Cardiac muscle cell (in vitro differentiated cells and primary cell): ENCODE measurements around the gene DRAM2. TPM values are rescaled to one million over a fixed set of nuclear protein-coding genes. Genes with fewer than 3 reads are reported as not detected.
A peak's percentile ranks its signal among the peaks of the same experiment; 100 is the strongest.
"Not testable (repeated sequence)": the region's sequence is repeated elsewhere in the genome, so short reads cannot be mapped to it uniquely, and the experiment has no call there.

Source experiments
- DNase-seq, 2 donors: peaks; one replicate each; pipeline versions ENCODE4 v3.0.0 to v3.0.0-alpha.2; 2010 to 2017; ENCODE audit warnings: low read depth in 1 of 2, low spot score in 1 of 2
- H3K27ac ChIP-seq: fragments of 200-600 bp; sonication (generic); 2 replicates; pipeline ENCODE4 v1.5.1; 2016
- H3K27me3 ChIP-seq: fragments of 200-600 bp; sonication (generic); 2 replicates; pipeline ENCODE4 v1.6.0; 2016; ENCODE audit warnings: control low read depth
- H3K36me3 ChIP-seq: fragments of 200-600 bp; sonication (generic); 2 replicates; pipeline ENCODE4 v1.5.1; 2016; ENCODE audit warnings: control low read depth
- H3K4me1 ChIP-seq: fragments of 200-600 bp; sonication (generic); 2 replicates; pipeline ENCODE4 v1.8.1; 2017; ENCODE audit warnings: low read depth, mild to moderate bottlenecking, mixed run types
- H3K4me3 ChIP-seq: fragments of 200-600 bp; sonication (generic); 2 replicates; pipeline ENCODE4 v1.5.1; 2016; ENCODE audit warnings: mild to moderate bottlenecking
- H3K9me3 ChIP-seq: fragments of 200-600 bp; sonication (generic); 2 replicates; pipeline ENCODE4 v1.5.1; 2017; ENCODE audit warnings: low read depth, mild to moderate bottlenecking, control low read depth
- CTCF ChIP-seq: IDR thresholded peaks from 2 replicates; pipeline ENCODE4 v1.5.1; 2012; ENCODE audit warnings: low read depth, mild to moderate bottlenecking, low read length
- polyA plus RNA-seq: library from polyadenylated mRNA; unstranded; fragments of >200 nt; fragmentation: Nextera tagmentation; extraction: Ambion mirVana; gene quantifications from 2 replicates; pipeline ENCODE4 v1.2.1, GENCODE V29; 2016
- total RNA-seq: library from RNA; depleted of rRNA; stranded (reverse); fragments of >200 nt; gene quantifications from 2 replicates; pipeline ENCODE4 v1.2.3, GENCODE V29; 2016

DRAM2 gene
- total and polyA plus RNA-seq, 2 experiments from 2014 or later: 64.7 to 69.2 TPM

- Histone ChIP-seq H3K27ac (no peak overlapping the region), H3K36me3 (no peaks in the 10 kb centered on the region), H3K9me3 (peaks cover 3% of the 10 kb centered on the region), H3K4me3 (no peak overlapping the region), H3K27me3 (no peaks in the 10 kb centered on the region), H3K4me1 (no peaks in the 10 kb centered on the region)
- DNase-seq: no peak
- no peak for TF ChIP-seq CTCF
These were observed 54.2 kb downstream of the DRAM2 start for GRCh38 chr1:111085676-111086075.

GRCh38 chr1:111084999-111085398 lies 54.9 kb downstream of the DRAM2 start:
- Histone ChIP-seq H3K4me3 (no peak overlapping the region), H3K4me1 (no peaks in the 10 kb centered on the region), H3K9me3 (peaks cover 3% of the 10 kb centered on the region), H3K36me3 (no peaks in the 10 kb centered on the region), H3K27me3 (no peaks in the 10 kb centered on the region), H3K27ac (no peak overlapping the region)
- no peak for DNase-seq
- no peak for TF ChIP-seq CTCF

GRCh38 chr1:111082421-111083203 lies 57.3 kb downstream of the DRAM2 start:
- peak in 1 of 2 donors; percentile 44 for DNase-seq
- no peaks in the 10 kb centered on the region for H3K27me3 ChIP-seq
- no peak for TF ChIP-seq CTCF
- H3K27ac ChIP-seq: no peak overlapping the region
- H3K4me3 ChIP-seq: no peak overlapping the region
- no peaks in the 10 kb centered on the region for H3K9me3 ChIP-seq
- H3K36me3 ChIP-seq: no peaks in the 10 kb centered on the region
- H3K4me1 ChIP-seq: no peaks in the 10 kb centered on the region

- not testable (repeated sequence) for H3K4me3 ChIP-seq, H3K27me3 ChIP-seq, H3K27ac ChIP-seq, H3K4me1 ChIP-seq, H3K9me3 ChIP-seq, H3K36me3 ChIP-seq, DNase-seq
These were observed 60.6 kb downstream of the DRAM2 start for GRCh38 chr1:111079329-111079728.

- not testable (repeated sequence) for H3K9me3 ChIP-seq, H3K4me1 ChIP-seq, H3K27ac ChIP-seq, H3K27me3 ChIP-seq, H3K4me3 ChIP-seq, H3K36me3 ChIP-seq, DNase-seq
These were observed 62.6 kb downstream of the DRAM2 start for GRCh38 chr1:111077312-111077711.

Other genes with a start within 250 kb of the DRAM2 start
- gene LRIF1, start 176.2 kb downstream of the DRAM2 start, total RNA-seq: 6.9 and 7.5 TPM in 2 replicates
- 11.6 and 13.8 TPM in 2 replicates for gene LRIF1, start 176.2 kb downstream of the DRAM2 start, polyA plus RNA-seq
- 15.9 and 21.7 TPM in 2 replicates for gene CEPT1, start 130 bp upstream of the DRAM2 start, total RNA-seq
- 21.0 TPM in 2 replicates for gene CEPT1, start 130 bp upstream of the DRAM2 start, polyA plus RNA-seq
- 0.25 and 1.1 TPM in 2 replicates for gene DENND2D, start 60.6 kb upstream of the DRAM2 start, total RNA-seq
- 0.37 and 2.3 TPM in 2 replicates for gene DENND2D, start 60.6 kb upstream of the DRAM2 start, polyA plus RNA-seq
- not detected in 2 replicates for gene CHI3L2, start 87.6 kb upstream of the DRAM2 start, total RNA-seq
- 0.21 and 0.50 TPM in 2 replicates for gene CHI3L2, start 87.6 kb upstream of the DRAM2 start, polyA plus RNA-seq
- not detected in 2 replicates for gene CHIA, start 150.8 kb upstream of the DRAM2 start, total RNA-seq
- not detected in 2 replicates for gene CHIA, start 150.8 kb upstream of the DRAM2 start, polyA plus RNA-seq